Fibroblast of lung (primary cell): ENCODE data around the gene TMTC4. TPM values are rescaled to one million over a fixed set of nuclear protein-coding genes. Genes with fewer than 3 reads are reported as not detected.

Experiments
- DNase-seq, 2 donors: peaks; one replicate each; pipeline versions ENCODE4 v3.0.0 to v3.0.0-alpha.2; 2010; ENCODE audit warnings: low read depth in 2 of 2
- H2AFZ ChIP-seq: 2 replicates; pipeline ENCODE4 v1.5.1; 2012; ENCODE audit warnings: low read length, control low read depth, inconsistent platforms
- H3K27ac ChIP-seq: 2 replicates; pipeline ENCODE4 v1.5.1; 2011; ENCODE audit warnings: low read length, control low read depth; ENCODE audit not compliant: insufficient read depth
- H3K27me3 ChIP-seq: 2 replicates; pipeline ENCODE4 v1.5.1; 2011; ENCODE audit warnings: mild to moderate bottlenecking, low read length; ENCODE audit not compliant: control insufficient read depth, insufficient read depth
- H3K36me3 ChIP-seq: 2 replicates; pipeline ENCODE4 v1.5.1; 2011; ENCODE audit warnings: low read length; ENCODE audit not compliant: control insufficient read depth, insufficient read depth
- H3K4me1 ChIP-seq: 2 replicates; pipeline ENCODE4 v1.5.1; 2011; ENCODE audit warnings: low read length; ENCODE audit not compliant: control insufficient read depth, insufficient read depth; ENCODE audit errors: extremely low read depth
- H3K4me2 ChIP-seq: 2 replicates; pipeline ENCODE4 v1.5.1; 2011; ENCODE audit warnings: low read length, control low read depth; ENCODE audit not compliant: insufficient read depth; ENCODE audit errors: extremely low read depth
- H3K4me3 ChIP-seq, 4 experiments: fragments of 200-600 bp in 1 of 4; sonication (generic) in 1 of 4; replicated peaks in 1 of 4; 2 replicates each; pipeline ENCODE4 v1.5.1; 2011 to 2016; ENCODE audit warnings: low read length in 4 of 4, low read depth in 3 of 4, mild to moderate bottlenecking in 3 of 4, control low read depth in 2 of 4, inconsistent platforms in 1 of 4, mixed read lengths in 1 of 4; ENCODE audit not compliant: insufficient read depth in 1 of 4; ENCODE audit errors: control extremely low read depth in 1 of 4
- H3K79me2 ChIP-seq: 2 replicates; pipeline ENCODE4 v1.5.1; 2012; ENCODE audit warnings: mild to moderate bottlenecking, low read length, inconsistent platforms; ENCODE audit not compliant: control insufficient read depth, insufficient read depth
- H3K9ac ChIP-seq: 2 replicates; pipeline ENCODE4 v1.5.1; 2011; ENCODE audit warnings: mild to moderate bottlenecking, low read length, control low read depth; ENCODE audit not compliant: insufficient read depth
- H3K9me3 ChIP-seq: 2 replicates; pipeline ENCODE4 v1.5.1; 2012; ENCODE audit warnings: low read depth, low read length; ENCODE audit not compliant: control insufficient read depth, insufficient read depth
- H4K20me1 ChIP-seq: 2 replicates; pipeline ENCODE4 v1.5.1; 2011; ENCODE audit warnings: low read length; ENCODE audit not compliant: control insufficient read depth, insufficient read depth; ENCODE audit errors: extremely low read depth
- CTCF ChIP-seq, 2 donors: IDR thresholded peaks in 1 of 2; conservative IDR thresholded peaks in 1 of 2; 1 replicate in 1 of 2; 2 replicates in 1 of 2; pipeline ENCODE4 v1.5.1; 2011 to 2012; ENCODE audit warnings: low read length in 2 of 2, control low read depth in 1 of 2, inconsistent platforms in 1 of 2, low read depth in 1 of 2, mild to moderate bottlenecking in 1 of 2
- EZH2 ChIP-seq: IDR thresholded peaks from 2 replicates; pipeline ENCODE4 v1.5.1; 2012; ENCODE audit warnings: low read length, control low read depth, mild to moderate bottlenecking; ENCODE audit errors: missing control alignments
- polyA plus RNA-seq, 2 donors: library from polyadenylated mRNA; depleted of rRNA in 1 of 2; stranded (reverse) in 1 of 2; unstranded in 1 of 2; fragments of >200 nt; gene quantifications; 2 replicates each; pipeline ENCODE4 v1.2.1, GENCODE V29; 2011 to 2012; ENCODE audit warnings: missing spikeins in 1 of 2
- total RNA-seq: library from RNA; depleted of rRNA; stranded (reverse); fragments of >200 nt; gene quantifications from 2 replicates; pipeline ENCODE4 v1.2.1, GENCODE V29; 2014

TMTC4 gene
- total and polyA plus RNA-seq, 2 donors (not counting 1 experiment from before 2014, with no cell fraction given) = 5.5 to 19.5 TPM

GRCh38 chr13:100673376-100673712 lies 1.3 kb downstream of the TMTC4 start:
- H3K27ac ChIP-seq = no peak overlapping the region
- H3K36me3 ChIP-seq = no peaks in the 10 kb centered on the region
- no peaks in the 10 kb centered on the region for H4K20me1 ChIP-seq
- peak overlapping the region; percentile 11 to 79 (median 40) for H3K4me3 ChIP-seq
- H3K9ac ChIP-seq = no peak overlapping the region
- H3K4me1 ChIP-seq = no peaks in the 10 kb centered on the region
- DNase-seq = no peak
- no peak for TF ChIP-seq CTCF (conservative IDR thresholded peaks at IDR 0.05 in 1 of 2, IDR thresholded peaks at IDR 0.05 in 1 of 2; ENCODE audit: low read depth in 1 of 2, low read length in 2 of 2)
- no peak for TF ChIP-seq EZH2
- H3K27me3 ChIP-seq = peaks cover 2% of the 10 kb centered on the region
- H3K79me2 ChIP-seq = peaks cover 2% of the 10 kb centered on the region
- H2AFZ ChIP-seq = no peak overlapping the region
- H3K4me2 ChIP-seq = peak overlapping the region; percentile 72
- no peaks in the 10 kb centered on the region for H3K9me3 ChIP-seq

- peaks cover 2% of the 10 kb centered on the region for H3K27me3 ChIP-seq
- peaks cover 2% of the 10 kb centered on the region for H3K79me2 ChIP-seq
- no peaks in the 10 kb centered on the region for H3K36me3 ChIP-seq
- H2AFZ ChIP-seq = no peak overlapping the region
- TF ChIP-seq CTCF (conservative IDR thresholded peaks at IDR 0.05 in 1 of 2, IDR thresholded peaks at IDR 0.05 in 1 of 2; ENCODE audit: low read depth in 1 of 2, low read length in 2 of 2) (no peak), EZH2 (no peak)
- no peak overlapping the region for H3K4me3 ChIP-seq
- peak in 1 of 2 donors; percentile 20 for DNase-seq
- H3K27ac ChIP-seq = no peak overlapping the region
- no peaks in the 10 kb centered on the region for H3K9me3 ChIP-seq
- no peak overlapping the region for H3K4me2 ChIP-seq
- H4K20me1 ChIP-seq = no peaks in the 10 kb centered on the region
- H3K4me1 ChIP-seq = no peaks in the 10 kb centered on the region
- H3K9ac ChIP-seq = no peak overlapping the region
Measured at GRCh38 chr13:100671389-100672182, 3.0 kb downstream of the TMTC4 start.

GRCh38 chr13:100668408-100668807 lies 6.2 kb downstream of the TMTC4 start:
- H3K79me2 ChIP-seq = peaks cover under 1% of the 10 kb centered on the region
- H4K20me1 ChIP-seq = no peaks in the 10 kb centered on the region
- no peaks in the 10 kb centered on the region for H3K9me3 ChIP-seq
- no peak overlapping the region for H2AFZ ChIP-seq
- H3K4me1 ChIP-seq = no peaks in the 10 kb centered on the region
- H3K9ac ChIP-seq = no peak overlapping the region
- no peak for TF ChIP-seq CTCF (conservative IDR thresholded peaks at IDR 0.05 in 1 of 2, IDR thresholded peaks at IDR 0.05 in 1 of 2; ENCODE audit: low read depth in 1 of 2, low read length in 2 of 2)
- no peak for TF ChIP-seq EZH2
- H3K27me3 ChIP-seq = no peaks in the 10 kb centered on the region
- DNase-seq = peak in 1 of 2 donors; percentile 91
- peaks cover 2% of the 10 kb centered on the region for H3K36me3 ChIP-seq
- no peak overlapping the region for H3K27ac ChIP-seq
- H3K4me3 ChIP-seq = no peak overlapping the region
- H3K4me2 ChIP-seq = no peak overlapping the region
